Embryonic facial prominence (tissue), 1 donor: Measurements from ENCODE around the gene METTL14.
A peak's percentile ranks its signal among the peaks of the same experiment; 100 is the strongest.
"Not testable (repeated sequence)": the region's sequence is repeated elsewhere in the genome, so short reads cannot be mapped to it uniquely, and the experiment has no call there.

Experiments
- DNase-seq: peaks from one replicate; pipeline ENCODE4 v3.0.0-alpha.2; 2016; ENCODE audit errors: extremely low spot score

Gene METTL14

GRCh38 chr4:118684873-118685811 lies at the start of gene METTL14:
Gene METTL14 (plus strand): TSS chr4:118685392. CDS start chr4:118685535, 143 bp downstream.
- DNase-seq, result peak; percentile 91

DNA sequence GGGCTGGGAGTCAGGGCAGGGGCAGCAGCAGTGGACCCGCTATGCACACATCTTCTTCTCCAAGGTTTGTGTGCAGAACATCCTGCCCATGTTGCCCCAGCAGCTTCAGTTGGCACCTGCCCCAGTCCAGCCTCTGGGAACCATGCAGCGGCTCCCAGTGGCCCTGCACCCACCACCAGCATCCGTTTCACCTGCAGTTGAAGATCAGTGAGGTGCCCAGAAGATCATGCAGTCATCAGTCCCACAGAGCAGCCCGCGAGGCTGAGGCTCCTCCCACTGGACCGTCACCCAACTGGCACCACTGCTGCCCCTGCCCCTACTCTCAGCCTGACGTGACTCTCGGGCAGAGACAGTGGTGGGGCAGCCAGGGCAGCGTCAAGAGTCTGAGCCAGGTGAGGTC lies 49.1 kb upstream of the METTL14 start:
- DNase-seq, result not testable (repeated sequence)

- not testable (repeated sequence) for DNase-seq
These were observed 20.5 kb upstream of the METTL14 start for GRCh38 chr4:118664665-118665064.

- DNase-seq, result not testable (repeated sequence)
These were observed 16.0 kb upstream of the METTL14 start for GRCh38 chr4:118669220-118669619.

GRCh38 chr4:118670968-118671367 lies 14.2 kb upstream of the METTL14 start:
- not testable (repeated sequence) for DNase-seq

GRCh38 chr4:118676128-118676527 lies 9.1 kb upstream of the METTL14 start:
- no peak for DNase-seq

- no peak for DNase-seq
These were observed 4.4 kb upstream of the METTL14 start for GRCh38 chr4:118680808-118681207.

DNA sequence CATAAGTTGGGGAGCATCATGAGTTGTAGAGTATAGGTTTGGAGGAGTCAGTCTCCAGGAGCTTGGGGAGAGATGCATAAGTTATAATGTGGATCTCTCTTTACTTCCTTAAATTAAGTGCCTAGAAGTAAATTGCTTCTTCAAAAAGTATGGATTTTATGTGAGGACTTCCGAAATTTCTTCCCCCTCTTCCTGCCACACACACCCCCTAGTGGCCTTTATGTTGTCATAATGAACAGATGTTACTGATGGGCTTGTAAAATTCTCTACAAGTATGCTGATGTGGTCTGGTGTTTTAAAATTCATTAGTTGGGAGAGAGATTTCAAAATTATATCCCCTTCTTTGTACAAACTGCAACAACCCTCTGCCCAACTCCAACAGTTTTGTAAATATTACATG lies 2.3 kb upstream of the METTL14 start:
- DNase-seq, result no peak

DNA sequence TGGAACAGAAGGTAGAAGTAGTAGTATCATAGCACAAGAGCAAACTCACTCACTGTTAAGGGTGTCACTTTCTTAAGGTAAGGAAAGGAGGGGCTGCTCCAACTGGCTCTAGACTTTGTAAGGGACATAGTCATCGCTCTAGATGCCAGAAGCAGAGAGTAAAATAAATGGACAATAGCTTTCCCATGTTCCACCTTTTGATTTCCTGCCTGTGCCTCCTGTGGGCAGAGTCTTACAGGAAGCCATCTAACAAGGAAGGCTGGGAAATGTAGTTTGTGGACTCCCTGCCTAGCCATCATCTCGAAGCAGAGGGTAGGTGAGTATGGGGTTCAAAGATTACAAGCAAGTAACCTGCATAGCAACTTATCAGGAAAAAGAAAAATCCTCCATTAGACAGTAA lies 1.7 kb upstream of the METTL14 start:
- no peak for DNase-seq

- DNase-seq, result no peak
These were observed 17.9 kb downstream of the METTL14 start for GRCh38 chr4:118703118-118703517.

DNA sequence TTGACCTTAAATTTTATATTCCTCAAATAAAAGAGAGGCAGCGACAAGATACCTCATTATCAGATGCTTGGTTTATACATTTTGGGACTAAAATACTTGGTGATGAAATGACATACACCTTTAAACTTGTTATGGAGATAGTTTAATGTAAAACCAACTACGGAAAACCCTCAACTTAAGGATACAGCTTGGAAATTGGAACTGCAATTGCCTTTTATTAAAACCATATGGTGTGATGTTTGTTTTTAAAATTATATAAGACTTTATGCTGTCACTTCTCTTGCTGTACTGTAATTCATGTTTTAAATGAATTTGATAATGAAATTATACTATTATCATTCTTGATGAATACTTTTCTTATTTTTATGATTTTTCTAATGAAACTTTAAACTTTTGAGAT lies 25.9 kb downstream of the METTL14 start:
- no peak for DNase-seq

DNA sequence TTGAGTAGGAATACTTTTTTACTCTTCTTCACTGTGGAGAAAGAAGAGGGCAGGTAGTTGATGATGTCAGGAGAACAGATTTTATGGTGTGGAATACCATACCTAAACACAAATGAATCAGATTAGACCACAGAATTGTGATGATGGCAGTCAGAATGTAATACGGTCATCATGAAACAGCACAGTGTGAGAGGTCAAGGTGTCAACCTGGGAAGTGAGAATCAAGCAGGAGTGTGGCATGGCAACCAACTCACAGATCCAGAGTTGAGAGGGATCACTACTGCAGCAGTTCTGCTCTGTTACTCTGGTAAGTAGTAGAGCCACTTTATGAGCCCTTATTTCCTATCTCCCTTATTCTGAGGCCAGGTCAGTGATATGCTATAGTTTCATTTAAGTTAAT lies 27.7 kb downstream of the METTL14 start:
- DNase-seq, result no peak

DNA sequence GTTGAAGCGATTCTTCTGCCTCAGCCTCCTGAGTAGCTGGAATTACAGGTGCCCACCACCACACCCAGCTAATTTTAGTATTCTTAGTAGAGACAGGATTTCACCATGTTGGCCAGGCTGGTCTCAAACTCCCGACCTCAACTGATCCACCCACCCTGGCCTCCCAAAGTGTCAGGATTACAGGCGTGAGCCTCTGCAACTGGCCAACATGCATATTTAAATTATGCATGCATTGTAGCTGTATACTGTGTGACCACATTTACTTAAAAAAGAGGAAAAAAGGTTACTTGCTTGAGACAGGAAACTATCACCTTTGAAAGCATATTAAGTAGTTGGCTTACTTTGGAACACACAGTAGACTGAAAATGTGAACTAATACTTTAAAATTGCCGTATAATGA lies 29.5 kb downstream of the METTL14 start:
- no peak for DNase-seq

- DNase-seq, result no peak
These were observed 31.1 kb downstream of the METTL14 start for GRCh38 chr4:118716304-118716703.

GRCh38 chr4:118718511-118719170 lies 33.4 kb downstream of the METTL14 start:
- DNase-seq, result no peak

- DNase-seq, result no peak
These were observed 36.6 kb downstream of the METTL14 start for GRCh38 chr4:118721752-118722151.

DNA sequence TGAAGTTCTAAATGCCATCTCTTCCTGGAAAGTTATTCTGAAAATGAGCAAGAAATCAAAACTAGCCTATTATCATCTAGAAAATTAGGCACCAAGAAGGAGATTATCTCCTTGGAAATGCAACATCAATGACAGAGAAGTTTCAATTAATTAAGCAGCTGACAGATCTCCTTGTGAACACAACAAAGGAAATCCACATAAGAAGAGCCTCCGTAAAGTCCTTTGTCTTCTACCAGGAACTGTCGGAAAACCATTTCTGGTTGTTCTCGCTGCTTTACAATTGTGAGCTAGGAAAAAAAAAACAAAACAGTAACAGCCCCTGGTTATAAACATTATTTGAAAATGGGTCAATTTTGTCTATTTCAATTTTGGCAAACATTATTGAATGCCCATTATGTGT lies 38.2 kb downstream of the METTL14 start:
- DNase-seq, result no peak

- no peak for DNase-seq
These were observed 42.2 kb downstream of the METTL14 start for GRCh38 chr4:118727360-118727759.

DNA sequence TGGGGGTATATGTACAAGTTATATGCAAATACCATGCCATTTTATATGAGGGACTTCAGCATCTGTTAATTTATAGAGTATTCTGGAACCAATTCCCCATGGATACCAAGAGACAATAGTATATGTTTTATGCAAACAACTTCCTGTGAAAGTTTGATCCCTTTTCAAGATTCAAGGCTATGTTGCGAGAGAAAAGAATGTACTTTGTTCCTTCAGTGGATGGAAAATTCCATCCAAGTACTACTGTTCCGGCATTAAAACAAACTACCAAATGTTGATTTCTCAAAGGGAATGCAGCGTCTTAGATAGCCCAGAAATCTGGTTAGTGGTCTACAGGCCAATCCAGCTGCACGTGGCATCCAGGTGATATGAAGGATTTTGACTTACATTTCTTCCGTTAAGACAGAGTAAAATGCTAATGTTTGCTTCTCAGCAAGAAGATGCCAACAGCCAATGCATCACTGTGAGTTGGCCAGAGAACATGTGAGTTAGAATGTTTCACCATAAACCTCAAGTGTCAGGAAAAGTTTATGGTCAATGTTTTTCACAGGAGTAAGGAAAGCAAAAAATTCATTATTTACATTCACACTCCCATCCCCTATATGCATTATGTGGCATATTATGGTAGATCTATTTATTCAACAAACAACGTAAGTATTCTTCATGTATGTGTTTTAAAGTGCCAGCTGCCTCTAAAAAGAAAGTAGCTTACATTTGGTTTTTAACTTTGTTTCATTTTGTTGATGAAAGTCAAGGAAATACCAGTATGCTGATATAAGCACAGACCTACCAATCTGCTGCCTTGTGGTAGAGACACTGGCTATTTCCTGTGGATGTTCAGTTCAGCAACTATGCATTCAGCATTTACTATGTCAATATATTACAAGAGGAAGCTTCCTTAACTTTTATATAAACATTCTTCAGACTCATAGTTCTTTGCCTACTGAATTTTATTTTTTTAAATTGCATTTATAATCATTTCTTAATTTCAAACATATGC lies 44.4 kb downstream of the METTL14 start:
- DNase-seq, result no peak

DNA sequence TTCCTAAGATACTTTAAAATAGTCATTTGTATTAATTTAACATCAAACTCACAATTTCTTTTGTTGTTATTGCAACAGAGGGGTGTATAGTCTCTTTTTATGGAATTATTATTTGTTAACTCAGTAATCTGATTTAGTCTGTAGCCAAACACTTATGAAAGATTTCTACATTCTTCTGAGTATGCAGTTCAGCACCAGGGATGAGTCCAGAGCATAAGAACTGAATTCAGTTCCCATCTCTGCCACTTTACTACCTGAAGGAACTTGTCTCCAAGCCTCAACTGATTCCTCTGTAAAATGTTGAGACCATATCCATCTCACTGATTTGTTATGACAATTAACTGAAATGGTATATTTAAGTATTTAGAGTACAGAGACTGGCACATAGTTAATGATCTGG lies 45.5 kb downstream of the METTL14 start:
- DNase-seq, result no peak

GRCh38 chr4:118732591-118733330 lies 47.6 kb downstream of the METTL14 start:
- DNase-seq, result no peak
